ENCODE data around the gene SPATA31C2.
"Not testable (repeated sequence)": the region's sequence is repeated elsewhere in the genome, so short reads cannot be mapped to it uniquely, and the experiment has no call there.

SPATA31C2 gene

GRCh38 chr9:88127700-88128300, 10.5 kb downstream of the SPATA31C2 start:
- not testable (repeated sequence) for DNase-seq (ENCODE audit: low read depth in 2 of 3, low spot score in 1 of 3)

- DNase-seq (ENCODE audit: low read depth in 2 of 3, low spot score in 1 of 3), result not testable (repeated sequence)
These were observed 14.9 kb downstream of the SPATA31C2 start for GRCh38 chr9:88123413-88123812.

- DNase-seq (ENCODE audit: low read depth in 2 of 3, low spot score in 1 of 3), result not testable (repeated sequence)
These were observed 20.2 kb downstream of the SPATA31C2 start for GRCh38 chr9:88118121-88118520.

DNA sequence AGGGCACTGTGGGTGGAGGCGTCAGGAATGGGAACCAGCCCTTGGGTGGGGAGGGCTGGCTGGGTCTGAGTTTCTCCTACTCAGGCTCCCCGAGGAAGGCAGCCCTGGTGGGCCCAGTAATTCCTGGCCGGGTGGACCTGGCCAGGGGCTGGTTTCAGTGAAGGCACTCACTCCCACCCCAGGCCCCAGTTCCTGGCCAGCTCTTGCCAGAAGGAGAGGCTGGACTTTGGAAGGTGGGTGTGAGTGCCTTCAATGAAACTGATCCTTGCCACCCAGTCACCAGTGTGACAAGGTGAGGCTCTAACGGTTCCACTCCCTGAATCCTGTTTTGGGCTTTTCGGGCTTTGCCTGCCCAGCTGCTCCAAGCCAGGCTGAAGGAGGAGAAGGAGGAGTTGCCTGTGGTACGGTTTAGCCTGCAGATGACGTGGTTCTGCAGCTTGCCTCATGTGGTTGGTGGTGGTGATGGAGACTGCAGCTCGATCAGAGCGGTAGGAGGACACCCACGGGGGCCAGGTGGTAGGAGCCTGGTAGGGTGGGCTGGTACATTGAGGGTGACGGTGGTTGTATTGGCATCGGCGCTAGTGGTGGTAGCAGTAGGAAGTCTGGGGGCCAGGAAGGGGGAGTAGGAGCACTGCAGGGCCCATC, 23.2 kb downstream of the SPATA31C2 start:
- not testable (repeated sequence) for DNase-seq (ENCODE audit: low read depth in 2 of 3, low spot score in 1 of 3)

GRCh38 chr9:88114283-88114967, 23.9 kb downstream of the SPATA31C2 start:
- DNase-seq (ENCODE audit: low read depth in 2 of 3, low spot score in 1 of 3), result not testable (repeated sequence)

DNA sequence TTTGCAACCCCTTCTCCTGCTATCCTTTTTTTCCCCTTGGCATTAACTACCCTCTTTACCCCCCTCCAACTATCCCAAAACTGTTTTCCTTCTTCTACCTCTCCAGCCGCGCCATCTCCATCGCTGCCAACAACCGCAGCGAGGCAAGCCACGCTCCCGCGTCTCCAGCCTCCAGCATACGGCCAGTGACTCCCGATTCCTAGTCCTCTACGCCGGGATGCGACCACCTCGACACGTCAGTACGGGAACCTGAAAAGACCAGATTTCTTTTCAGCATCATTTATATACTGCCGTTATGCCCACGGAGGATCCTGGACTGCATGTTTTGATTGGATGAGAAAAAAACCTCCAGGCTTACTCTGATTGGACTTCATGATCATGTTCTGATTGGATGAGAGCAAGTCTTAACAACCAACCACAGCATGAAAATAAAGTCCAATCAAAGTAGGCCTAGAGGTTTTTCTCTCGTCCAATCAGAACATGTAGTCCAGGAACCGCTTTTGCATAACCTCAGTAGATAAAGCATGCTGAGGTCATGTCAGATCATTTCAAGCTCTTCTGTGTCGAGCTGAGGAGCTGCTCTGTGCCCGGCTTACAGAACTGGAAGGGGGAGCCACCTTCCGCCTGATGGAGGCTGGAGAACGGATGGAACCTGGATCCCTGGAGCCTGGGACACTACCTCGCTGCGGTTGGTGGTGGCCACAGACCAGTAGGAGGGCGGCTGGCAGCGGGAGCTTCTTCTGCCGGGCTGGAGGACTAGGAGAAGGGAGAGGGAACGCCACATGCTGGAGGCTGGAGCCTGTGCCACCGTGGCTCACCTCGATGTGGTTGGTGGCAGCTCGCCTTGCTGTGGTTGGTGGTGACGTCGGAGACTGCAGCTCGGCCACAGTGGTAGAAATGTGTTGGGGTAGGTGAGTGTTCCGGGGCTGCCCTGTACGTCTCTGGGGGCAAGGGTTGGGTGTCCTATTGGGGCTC, 24.8 kb downstream of the SPATA31C2 start:
- DNase-seq (ENCODE audit: low read depth in 2 of 3, low spot score in 1 of 3), result not testable (repeated sequence)

DNA sequence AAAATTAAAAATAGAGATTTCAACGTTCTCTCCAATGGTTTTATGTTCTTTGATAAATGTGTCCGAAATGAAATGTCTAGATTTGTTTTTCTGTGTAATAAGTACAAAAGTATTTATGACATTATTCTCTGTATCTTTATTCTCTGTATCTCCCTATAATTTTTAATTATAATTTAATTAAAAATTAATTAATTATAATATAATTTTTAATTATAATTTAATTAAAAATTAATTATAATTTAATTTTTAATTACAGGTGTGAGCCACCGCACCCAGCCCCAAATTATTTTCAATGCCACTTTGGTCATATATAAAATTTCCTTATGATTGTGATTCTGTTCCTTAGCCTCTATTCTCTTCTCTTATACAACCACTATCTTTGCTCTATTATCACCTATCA, 28.2 kb downstream of the SPATA31C2 start:
- no peak for DNase-seq (ENCODE audit: low read depth in 2 of 3, low spot score in 1 of 3)

- no peak for DNase-seq (ENCODE audit: low read depth in 2 of 3, low spot score in 1 of 3)
These were observed 29.5 kb downstream of the SPATA31C2 start for GRCh38 chr9:88108779-88109178.

DNA sequence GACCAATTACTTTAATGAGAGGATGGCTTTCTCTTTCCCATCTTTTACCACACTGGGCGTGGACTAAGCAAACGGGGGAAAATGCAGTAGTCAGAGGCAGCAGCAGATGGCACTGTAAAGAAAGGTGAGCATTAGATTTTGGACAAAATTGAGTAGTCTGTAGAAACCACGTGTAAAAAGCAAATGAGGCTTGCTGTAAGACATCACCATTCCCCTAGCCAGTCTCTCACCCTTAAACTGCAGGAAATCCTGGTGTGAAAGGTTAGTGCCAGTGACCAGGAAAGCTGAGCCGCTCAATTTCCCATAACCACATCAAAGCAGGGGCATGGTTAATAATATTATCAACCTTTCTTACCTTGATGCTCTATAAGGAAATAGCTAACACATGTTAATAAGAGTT, 31.8 kb downstream of the SPATA31C2 start:
- peak in 1 of 3 donors; percentile 11 for DNase-seq (ENCODE audit: low read depth in 2 of 3, low spot score in 1 of 3)

- no peak for DNase-seq (ENCODE audit: low read depth in 2 of 3, low spot score in 1 of 3)
These were observed 45.4 kb downstream of the SPATA31C2 start for GRCh38 chr9:88092797-88093331.

DNA sequence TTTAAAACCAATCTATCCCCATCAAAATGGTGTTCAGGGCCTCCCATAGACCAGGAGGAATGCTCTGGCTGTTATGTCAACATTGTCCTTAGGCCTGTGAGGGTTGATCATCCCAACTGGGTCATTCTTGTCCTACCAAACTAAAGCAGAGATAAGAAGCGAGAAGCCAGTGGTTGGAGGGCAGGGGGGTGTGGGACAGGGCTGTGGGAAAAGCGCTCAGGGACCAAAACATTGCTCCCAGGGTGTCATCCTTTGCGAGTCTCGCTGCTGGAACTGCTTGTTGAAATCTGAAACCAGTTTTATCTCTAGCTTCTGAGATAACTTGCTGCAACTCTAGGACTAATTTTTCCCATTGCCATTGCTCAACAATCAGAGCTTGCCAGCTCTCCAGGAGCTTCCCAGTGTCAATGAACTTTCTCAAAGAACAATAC, 48.1 kb downstream of the SPATA31C2 start:
- DNase-seq (ENCODE audit: low read depth in 2 of 3, low spot score in 1 of 3), result no peak

DNA sequence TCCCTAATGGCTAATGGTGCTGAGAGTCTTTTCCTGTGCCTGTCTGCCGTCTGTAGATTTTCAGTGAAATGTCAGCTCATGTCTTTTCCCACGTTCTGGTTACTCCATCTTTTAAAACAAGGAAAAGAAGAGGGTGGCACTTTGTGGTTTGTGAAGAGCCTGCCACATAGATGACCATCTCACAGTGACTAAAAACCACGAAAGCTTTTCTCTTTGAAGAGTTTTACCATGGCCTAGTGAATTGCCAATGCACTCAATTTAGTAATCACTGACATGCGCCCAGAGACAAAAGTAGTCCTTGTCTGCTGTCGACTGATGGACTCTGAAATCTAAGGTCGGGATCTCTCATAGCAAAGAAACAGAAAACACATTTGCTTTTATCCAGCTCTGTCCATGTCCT, 50.4 kb downstream of the SPATA31C2 start:
- DNase-seq (ENCODE audit: low read depth in 2 of 3, low spot score in 1 of 3), result no peak

- DNase-seq (ENCODE audit: low read depth in 2 of 3, low spot score in 1 of 3), result no peak
These were observed 52.8 kb downstream of the SPATA31C2 start for GRCh38 chr9:88085476-88085875.

GRCh38 chr9:88084357-88085183, 53.7 kb downstream of the SPATA31C2 start:
- DNase-seq (ENCODE audit: low read depth in 2 of 3, low spot score in 1 of 3), result no peak

Data from stimulated activated CD4-positive, alpha-beta T cell treated with anti-CD3 and anti-CD28 coated beads, Interleukin-12 subunit alpha, Interleukin-12 subunit beta, amount 100 ng/mL, for 48 hours (primary cell).